Activated CD8-positive, alpha-beta memory T cell treated with anti-CD3 and anti-CD28 coated beads for 1 hour (primary cell): ENCODE data around the gene SUSD4.

Experiments
- DNase-seq, 2 donors: peaks; one replicate each; pipeline ENCODE4 v3.0.0-alpha.2; 2020; ENCODE audit warnings: low read depth in 1 of 2; ENCODE audit errors: extremely low read depth in 1 of 2

Gene SUSD4

DNA sequence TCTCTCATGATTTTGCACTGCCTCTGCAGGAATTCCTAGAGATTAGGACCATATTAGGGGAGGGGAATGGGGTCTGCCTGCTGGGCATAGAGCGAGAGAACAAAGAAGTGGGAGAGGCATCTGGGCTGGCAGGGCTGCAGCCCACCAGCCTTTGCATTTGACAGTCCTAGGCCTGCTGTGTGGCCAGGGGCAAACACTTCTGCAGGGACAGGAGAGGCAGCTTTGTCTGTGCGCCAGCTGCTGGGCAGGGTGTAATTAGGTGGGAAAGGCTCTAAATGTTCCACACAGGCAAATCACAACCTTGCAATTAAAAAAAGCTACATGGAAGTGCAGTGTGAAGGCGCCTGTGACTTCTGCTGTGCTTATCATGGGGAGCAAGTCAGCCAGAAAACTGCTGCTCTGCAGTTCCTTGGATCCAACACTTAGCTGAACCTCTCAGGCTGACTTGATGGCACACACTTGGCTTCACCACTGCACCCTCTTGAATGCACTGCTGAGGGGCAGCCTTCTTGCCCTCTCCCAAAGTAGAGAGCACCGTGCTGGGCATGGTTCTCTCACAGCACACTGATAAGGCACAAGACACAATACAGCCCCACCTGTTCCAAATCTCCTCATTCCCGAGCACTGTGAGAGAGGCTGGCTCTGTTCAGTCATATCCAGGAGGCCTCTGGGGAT is 147.3 kb downstream of the SUSD4 start:
- DNase-seq: no peak

DNA sequence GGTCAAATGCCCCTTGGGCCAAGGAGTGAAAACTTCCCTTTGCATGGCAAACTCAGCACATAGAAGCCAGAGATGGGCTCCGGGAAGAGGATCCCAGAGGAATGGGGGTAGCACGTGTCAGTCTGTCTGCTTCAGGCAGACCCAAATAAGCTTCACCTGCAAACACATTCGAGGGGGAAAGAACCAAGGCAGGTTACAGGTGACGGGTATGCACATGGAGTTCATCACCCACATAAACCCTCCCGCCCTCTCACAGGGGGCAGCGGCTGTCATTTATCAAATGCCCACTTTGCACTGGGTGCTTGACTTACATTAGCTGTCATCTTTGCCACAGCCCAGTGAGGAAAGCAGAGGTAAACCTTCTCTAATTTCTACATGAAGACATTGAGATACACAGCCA is 147.9 kb downstream of the SUSD4 start:
- DNase-seq: no peak

DNA sequence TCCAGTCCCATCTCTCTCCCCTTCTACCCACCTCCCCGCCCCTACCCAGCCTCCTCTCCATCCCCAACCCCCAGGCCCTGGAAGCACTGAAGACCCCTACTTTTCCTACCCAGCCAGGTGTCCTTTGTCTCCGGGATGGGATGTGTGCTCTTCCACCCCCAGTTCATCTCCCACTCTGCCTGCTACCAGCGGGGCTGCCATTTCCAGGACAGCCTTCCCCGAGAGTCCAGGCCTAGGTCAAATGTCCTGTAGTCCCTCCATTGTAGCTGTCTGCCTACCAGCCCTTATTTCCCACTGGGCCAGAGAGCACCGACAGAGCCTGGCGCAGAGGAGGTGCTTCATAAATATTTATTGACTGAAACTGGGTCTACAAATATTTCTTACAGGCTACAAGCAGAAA is 148.9 kb downstream of the SUSD4 start:
- DNase-seq: no peak

DNA sequence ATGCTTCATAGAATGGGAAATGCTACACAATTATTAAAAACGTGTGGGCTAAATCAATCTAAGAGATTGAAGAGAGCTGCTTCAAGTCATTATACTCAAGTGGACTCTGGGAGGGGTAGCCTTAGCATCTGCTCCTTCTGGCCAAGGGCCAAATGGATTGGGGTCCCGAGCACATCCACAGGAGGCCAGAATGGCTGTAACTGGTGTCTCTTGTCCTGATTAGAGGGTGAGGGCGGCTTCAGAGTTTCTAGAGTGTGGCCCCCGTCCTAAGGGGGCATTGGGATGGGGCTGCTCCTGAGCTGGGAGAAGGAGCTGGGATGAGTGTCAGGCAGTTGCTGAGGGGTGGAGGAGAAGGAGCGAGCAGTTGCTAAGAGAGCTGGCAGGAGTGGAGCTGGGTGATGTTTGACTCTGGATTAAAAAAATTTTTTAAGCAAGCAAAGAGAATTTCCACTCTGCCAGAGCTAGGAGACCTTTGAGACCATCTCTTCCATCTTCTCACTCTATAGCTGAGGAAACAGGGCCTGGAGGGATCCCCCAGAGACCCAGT is 149.6 kb downstream of the SUSD4 start:
- no peak for DNase-seq

DNA sequence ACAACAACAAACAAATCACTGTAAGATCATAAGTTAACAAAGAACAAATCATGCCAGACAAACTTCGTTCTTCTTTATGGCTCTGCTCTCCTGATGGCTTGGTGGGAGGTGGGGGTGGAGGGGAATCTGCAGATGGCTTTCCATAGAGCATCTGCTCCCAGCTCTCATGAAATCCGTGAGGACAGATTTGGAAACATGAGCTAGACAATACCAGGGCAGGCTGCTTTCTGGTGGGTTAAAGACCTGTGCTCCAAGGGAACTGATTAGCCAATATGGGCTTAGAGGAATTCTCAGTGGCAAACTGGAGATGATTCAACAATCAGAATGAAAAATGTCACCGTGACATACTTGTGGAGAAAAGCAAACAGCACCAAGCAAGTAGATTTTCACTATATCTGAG is 151.5 kb downstream of the SUSD4 start:
- DNase-seq: no peak

DNA sequence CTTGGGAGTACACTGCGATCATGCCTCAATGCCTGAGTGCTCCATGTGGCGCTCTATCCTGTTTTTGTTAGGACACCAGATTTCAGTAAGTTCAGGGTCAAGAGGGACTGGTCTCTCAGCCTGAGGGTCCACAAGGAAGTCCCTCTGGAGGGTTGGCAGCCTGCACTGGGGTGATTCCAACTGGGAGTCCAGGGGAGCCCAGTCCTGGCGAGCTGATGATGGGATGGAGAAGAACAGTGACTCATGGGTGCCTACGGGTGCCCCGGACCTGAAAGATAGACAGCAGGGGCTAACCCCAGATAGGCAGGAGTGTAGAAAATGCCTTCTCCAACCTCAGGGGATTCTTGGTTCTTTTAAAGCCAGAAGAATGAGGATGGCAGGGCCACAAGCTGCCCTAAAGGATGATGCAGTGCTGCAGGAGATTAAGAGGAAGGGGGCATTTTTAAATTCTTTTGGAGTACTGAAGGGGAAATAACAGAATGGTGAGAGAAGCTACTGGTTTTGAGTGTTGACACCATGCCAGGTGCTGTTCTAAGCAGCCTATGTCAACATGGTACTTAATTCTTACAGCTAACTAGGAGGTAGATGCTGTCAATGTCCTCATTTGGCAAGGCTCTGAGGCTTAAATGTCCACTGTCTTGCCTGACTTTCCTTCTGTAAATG is 152.5 kb downstream of the SUSD4 start:
- DNase-seq: no peak

DNA sequence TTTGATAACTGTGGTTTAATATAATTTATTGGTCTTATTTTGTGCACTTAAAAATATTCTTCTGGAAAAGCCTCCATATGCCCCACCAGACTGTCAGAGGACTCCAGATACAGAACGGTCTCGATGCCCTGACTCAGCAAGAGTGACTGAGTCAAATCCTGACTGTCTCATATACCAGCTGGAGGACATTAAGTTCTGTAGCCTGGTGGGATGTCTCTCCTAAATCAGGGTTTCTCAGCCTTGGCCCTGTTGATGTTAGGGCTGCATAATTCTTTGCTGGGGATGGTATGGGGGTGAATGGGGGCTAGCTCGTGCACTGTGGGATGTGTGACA is 153.2 kb downstream of the SUSD4 start:
- DNase-seq: no peak

DNA sequence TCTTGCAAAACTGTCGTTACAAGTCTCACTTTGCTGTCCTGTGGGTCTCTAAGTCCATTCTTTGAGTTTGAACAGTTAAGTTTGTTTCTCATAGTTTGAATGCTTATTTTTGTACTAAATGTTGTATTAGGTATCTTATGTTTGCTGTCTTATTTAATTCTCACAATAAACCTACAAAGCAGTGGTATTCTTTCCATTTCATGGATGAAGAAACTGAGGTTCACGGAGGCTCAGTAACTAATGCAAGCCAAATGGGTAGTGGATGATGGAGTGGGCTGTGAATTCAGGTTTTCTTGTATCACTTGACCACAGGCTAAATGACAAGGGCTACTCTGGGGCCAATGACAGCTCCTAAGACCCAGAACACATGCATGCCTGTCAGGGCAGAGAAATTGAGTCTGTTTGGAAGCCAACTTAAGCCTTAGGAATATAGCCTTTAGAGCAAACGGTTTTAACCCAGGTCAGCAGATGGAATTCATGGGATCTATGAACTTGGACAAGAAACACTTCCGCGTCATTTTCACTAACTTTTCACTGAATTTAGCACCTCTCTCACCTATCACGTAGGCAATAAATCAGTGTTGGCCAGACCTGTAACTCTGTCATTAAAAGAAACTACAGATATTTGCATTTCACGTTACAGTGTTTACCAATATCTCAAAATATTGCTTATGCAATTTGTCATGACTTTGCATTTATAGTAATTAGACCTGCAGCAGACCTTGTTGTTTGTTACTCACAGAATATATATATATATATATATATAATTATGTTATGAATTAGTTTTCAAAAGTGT is 153.8 kb downstream of the SUSD4 start:
- DNase-seq: no peak

DNA sequence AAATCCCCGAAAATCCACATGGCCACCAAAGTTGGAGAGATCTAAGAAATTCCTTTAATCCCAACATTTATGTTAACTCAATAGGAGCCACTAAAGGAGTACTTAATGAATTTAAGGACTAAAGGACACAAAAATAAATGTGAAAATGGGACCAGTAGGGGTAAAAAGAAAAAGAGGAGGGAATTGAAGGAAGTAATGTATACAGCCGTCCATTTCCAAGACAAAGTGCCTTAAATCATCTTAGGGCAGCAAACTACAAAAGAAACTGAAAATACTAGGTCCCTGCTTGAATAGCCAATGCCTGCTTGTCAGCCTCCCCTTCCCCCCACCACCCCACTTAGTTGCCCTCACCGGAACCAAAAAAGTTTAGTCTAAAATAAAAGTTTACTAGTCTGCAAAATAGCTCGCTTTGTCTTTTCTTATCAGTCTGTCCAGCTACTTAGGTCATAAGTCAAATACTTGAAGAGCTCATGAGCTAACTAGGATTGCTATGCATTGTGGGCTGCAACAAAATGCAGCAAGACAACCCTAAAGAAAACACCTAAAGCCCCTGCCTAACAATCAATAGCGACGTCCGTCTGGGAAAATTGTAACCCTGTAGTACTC is 154.6 kb downstream of the SUSD4 start:
- no peak for DNase-seq

DNA sequence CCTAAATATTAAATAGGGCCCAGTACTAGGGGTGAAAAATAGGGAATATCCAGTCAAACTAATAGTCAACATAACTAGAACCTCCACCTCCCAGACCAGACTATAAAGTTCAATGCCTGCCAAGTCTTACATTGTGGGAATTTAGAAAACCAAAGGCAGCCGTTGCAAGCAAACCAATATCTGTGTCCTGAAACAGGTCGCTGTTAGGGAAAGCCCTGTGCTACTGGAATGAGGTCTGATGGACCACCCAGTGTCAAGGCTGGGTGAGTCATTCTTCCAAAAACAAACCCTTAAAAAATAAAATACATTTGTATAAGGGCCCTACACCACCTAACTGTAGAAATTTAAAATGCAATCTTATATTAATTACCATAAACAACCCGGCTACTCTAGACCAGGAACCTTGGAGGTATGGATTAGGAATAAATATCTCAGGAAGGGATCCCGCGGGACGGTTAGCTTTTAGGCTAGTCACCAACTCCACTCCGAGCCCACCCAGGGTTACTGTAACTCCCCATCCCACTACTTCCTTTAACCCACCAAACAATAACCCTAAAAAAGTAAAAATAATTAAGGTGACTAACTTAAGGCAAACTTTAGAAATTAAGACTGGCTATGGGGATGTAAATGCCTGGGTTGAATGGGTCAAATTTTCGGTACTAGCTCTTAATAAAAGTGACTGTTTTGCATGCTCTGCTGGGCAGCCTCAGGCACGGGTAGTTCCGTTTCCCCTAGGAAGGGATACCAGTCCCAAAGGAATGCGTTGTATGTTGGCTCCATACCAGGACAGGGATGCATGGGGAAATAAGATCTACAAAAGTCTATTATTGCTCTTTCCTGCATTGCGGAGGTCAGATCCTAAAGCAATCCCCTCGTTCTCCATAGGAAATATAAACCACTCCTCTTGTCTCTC is 155.6 kb downstream of the SUSD4 start:
- DNase-seq: no peak

DNA sequence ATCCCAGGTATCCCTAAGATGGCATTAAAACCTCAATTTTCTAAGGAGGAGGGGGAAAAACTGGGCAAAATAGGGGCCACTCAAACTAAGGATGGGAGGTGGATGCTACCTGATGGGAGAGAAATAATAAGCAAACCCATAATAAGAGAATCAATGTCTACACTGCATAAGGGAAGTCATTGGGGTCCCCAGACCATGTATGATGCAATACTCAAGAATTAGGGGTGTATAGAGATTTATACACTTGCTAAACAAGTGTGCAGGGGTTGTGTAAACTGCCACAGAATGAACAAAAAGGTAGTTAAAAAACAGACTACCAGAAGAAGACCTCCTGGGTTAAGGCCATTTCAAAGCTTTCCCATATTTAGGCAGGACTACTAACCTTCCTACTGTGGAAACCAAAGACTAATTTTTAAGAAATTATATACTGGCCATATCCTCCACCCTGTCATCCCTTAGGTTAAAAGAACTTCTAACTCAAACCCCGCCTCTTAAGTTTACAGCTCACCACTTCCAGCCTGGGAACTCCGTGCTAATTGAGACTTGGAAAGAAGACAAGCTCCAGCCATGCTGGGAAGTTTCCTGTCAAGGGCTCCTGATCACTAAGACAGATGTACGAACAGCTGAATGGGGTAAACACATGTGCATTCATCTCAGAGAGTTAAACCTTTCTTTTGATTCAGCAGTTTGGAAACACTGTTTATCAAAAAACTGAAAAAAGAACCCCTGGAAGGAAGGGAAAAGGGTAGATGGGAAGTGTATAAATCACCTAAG is 156.5 kb downstream of the SUSD4 start:
- DNase-seq: no peak

DNA sequence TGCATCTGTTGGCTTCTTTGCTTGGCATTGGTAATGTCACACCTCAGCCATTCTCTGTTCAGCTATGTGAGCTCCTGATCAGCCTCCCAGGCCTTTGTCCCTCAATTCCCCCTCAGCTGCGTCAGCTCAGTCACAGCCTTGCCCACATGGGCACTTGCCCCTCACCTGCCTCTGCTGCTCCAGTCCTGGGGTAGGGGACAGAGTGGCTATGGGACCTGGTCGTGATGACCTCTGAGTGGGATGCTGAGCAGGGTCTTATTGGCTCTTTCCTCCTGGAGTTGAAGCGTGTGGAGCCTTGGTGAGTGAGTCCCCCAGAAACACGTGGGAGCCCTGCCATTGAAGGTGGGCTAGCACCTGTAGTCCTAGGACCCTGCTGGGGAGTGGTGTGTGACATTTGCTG is 159.6 kb downstream of the SUSD4 start:
- DNase-seq: no peak

DNA sequence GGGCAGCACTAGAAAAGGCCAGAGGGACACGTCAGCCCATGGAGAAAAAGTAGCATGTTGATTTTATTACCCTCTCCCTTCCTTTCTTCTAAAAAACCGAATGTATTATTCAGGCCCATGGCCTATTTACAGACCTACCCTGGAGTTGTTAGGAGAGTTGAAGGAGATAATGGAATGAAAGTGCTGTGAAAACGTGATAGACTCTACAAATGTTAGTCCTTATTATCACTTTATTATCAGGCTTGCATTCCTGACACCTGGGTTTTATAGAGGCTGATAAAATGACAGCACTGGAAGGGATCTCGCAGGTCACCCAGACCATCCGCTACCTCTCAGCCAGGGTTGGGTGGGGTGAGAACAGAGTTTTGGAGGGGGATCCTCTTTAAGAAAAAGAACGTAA is 160.3 kb downstream of the SUSD4 start:
- DNase-seq: no peak

DNA sequence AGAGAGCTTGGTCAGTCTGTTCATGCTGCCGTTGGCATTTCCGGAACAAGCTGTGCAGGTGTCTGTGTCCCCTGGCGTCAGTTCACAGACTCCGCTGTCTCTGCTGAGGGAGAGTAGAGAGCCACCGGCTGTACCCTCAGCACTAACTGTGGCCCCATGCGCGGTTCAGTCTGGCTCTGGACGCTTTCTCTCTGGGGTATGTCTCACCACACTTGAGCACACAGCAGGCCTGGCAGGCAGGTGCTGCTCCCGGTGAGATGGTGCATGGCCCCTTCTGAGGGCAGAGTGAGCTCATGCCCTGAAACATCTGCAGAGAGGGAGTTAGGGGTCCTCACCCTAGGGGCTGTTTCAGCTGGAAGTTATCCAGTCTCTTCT is 161.0 kb downstream of the SUSD4 start:
- DNase-seq: no peak

DNA sequence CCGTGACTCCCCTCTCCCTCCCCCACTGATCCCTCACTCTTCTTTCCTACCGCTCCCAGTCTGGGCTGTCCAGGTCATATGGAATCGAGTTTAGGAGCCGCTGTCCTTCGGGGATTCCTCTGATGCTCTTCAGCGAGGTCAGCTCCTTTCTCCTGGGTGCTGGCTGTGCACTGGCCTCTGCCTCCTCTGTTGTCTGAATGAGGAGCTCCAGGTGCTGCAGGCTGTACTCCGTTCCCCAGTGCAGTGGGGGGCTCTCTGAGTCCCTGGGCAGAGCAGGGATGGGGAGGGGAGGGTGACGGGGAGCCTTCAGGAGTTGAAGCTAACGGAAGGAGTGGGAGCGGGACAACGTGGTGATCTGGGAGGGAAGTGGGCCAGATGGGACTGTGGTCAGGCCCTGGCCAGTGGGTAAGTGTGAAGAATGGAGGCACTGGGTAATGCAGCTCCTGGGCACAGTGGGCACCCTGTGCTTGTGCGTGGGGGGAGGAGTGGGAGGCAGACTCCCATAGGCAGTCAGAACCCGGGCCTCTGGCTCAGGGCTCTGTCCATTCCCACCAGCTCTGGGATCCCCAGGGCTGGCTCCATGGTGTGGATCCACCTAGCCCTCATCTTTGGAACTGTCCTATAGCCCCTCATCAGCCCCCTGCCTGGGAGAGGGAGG is 161.5 kb downstream of the SUSD4 start:
- DNase-seq: no peak

DNA sequence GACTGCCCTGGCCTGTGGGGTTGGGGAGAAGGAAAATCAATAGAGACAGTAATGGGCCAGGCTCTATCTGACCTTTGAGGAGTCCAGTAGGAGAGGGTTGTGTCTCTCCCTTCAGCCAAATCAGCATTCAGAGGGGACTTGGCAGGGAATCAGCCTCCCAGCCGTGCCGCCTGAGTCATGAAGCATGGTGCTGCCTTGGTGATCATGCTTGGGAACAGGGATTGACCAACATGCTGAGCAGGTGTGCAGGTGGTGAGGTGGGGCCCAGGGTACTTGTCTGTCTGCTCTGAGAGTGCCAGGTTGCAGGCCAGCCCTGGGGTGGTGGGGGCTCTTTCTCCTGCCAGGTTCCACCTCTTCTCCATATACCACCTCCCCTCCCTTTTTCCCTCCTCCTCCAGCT is 162.0 kb downstream of the SUSD4 start:
- no peak for DNase-seq

DNA sequence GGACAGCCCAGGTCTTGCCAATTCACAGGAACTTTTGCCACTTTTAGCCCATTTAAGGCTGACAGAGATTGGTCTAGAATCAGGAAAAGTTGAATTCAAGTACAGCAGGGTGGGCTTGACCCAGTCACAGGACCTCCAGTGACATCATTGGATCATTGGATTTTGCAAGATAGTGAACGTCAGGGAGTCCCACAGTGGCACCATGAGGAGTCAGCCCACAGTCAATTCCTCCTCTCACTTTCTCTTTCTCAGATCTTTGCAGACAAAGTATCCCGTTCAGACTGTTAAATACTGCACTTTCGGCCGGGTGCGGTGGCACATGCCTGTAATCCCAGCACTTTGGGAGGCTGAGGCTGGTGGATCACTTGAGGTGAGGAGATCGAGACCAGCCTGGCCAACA is 163.1 kb downstream of the SUSD4 start:
- no peak for DNase-seq

DNA sequence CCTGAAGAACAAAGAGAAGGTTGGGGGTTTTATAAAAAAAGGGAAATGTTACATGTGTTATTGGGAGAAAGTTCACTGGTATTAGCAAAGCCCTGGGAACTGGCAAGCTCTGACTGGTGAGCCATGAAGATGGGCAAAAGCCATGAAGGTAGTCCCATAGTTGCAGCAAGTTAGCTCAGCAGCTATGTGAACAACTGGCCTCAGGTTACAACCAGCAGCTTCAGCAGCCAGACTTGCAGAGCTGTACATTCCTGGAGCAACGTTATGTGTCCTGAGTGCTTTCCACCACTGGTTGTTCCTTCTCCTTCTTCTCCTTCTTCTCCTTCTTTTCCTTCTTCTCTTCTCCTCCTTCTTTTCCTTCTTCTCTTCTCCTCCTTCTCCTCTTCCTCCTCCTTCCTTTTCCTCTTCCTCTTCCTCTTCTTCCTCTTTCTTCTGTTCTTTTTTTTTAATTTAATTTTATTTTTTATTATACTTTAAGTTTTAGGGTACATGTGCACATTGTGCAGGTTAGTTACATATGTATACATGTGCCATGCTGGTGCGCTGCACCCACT is 164.8 kb downstream of the SUSD4 start:
- no peak for DNase-seq

DNA sequence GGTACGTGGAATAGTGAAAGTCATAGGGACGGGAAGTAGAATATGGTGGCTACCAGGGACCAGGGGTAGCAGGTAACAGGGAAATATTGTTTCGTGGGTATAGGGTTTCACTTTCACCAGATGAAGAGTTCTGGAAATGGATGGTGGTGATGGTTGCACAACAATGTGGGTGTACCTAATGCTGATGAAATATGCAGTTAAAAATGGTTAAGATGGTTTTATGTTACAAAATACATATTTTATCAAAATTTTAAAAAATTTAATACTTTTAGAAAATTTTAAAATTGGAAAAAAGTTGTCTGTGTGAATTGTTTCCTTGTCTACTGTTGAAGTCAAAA is 165.4 kb downstream of the SUSD4 start:
- no peak for DNase-seq
